ENCODE data around the gene BEST1. TPM values are rescaled to one million over a fixed set of nuclear protein-coding genes. Genes with fewer than 3 reads are reported as not detected.
A peak's percentile ranks its signal among the peaks of the same experiment; 100 is the strongest.

BEST1 gene
- total and polyA plus RNA-seq, 4 donors: 3.5 to 8.0 (median 4.0) TPM

- WGBS, 2 donors: 93 to 96% methylated on average over 16 to 19 of the region's 19 CpGs
- ATAC-seq (ENCODE audit: low FRiP score): no peak
- no peaks in the 10 kb centered on the region for H3K36me3 ChIP-seq (ENCODE audit: control insufficient read depth in 1 of 2, insufficient read depth in 2 of 2, low read length in 1 of 2)
Measured at GRCh38 chr11:61907282-61907681, 42.9 kb upstream of the BEST1 start.

GRCh38 chr11:61907871-61908729 is 42.1 kb upstream of the BEST1 start:
- DNase-seq: peak; percentile 40 to 67
- intact Hi-C loops (cut with DNase I): no loop called here
- H3K4me3 ChIP-seq (ENCODE audit: low read length in 2 of 2): no peak overlapping the region
- H3K27ac ChIP-seq (ENCODE audit: low read depth in 1 of 2, low read length in 2 of 2): no peak overlapping the region
- no peaks in the 10 kb centered on the region for H3K9me3 ChIP-seq (ENCODE audit: control insufficient read depth, low read length)
- ATAC-seq (ENCODE audit: low FRiP score): no peak
- no peaks in the 10 kb centered on the region for H3K36me3 ChIP-seq (ENCODE audit: control insufficient read depth in 1 of 2, insufficient read depth in 2 of 2, low read length in 1 of 2)
- H3K4me1 ChIP-seq (ENCODE audit: control insufficient read depth in 1 of 2, insufficient read depth in 2 of 2, low read length in 2 of 2): no peaks in the 10 kb centered on the region
- no peaks in the 10 kb centered on the region for H3K27me3 ChIP-seq (ENCODE audit: control insufficient read depth in 1 of 2, insufficient read depth in 2 of 2, low read length in 1 of 2)
- whole genome bisulfite sequencing, 2 donors: 92 to 93% methylated on average over 21 of the region's 21 CpGs

More at GRCh38 chr11:61907282-61907681, 42.9 kb upstream of the BEST1 start:
- H3K27ac ChIP-seq (ENCODE audit: low read depth in 1 of 2, low read length in 2 of 2): no peak overlapping the region
- no peak overlapping the region for H3K4me3 ChIP-seq (ENCODE audit: low read length in 2 of 2)
- no peaks in the 10 kb centered on the region for H3K27me3 ChIP-seq (ENCODE audit: control insufficient read depth in 1 of 2, insufficient read depth in 2 of 2, low read length in 1 of 2)
- intact Hi-C loops (cut with DNase I): no loop called here
- H3K4me1 ChIP-seq (ENCODE audit: control insufficient read depth in 1 of 2, insufficient read depth in 2 of 2, low read length in 2 of 2): no peaks in the 10 kb centered on the region
- H3K9me3 ChIP-seq (ENCODE audit: control insufficient read depth, low read length): no peaks in the 10 kb centered on the region
- DNase-seq: peak in 1 of 2 donors; percentile 30

- Histone ChIP-seq H3K27ac (ENCODE audit: low read depth in 1 of 2, low read length in 2 of 2) (no peak overlapping the region), H3K9me3 (ENCODE audit: control insufficient read depth, low read length) (no peaks in the 10 kb centered on the region), H3K27me3 (ENCODE audit: control insufficient read depth in 1 of 2, insufficient read depth in 2 of 2, low read length in 1 of 2) (no peaks in the 10 kb centered on the region), H3K36me3 (ENCODE audit: control insufficient read depth in 1 of 2, insufficient read depth in 2 of 2, low read length in 1 of 2) (no peaks in the 10 kb centered on the region), H3K4me3 (ENCODE audit: low read length in 2 of 2) (no peak overlapping the region), H3K4me1 (ENCODE audit: control insufficient read depth in 1 of 2, insufficient read depth in 2 of 2, low read length in 2 of 2) (no peaks in the 10 kb centered on the region)
- WGBS, 2 donors: 46 to 56% methylated on average over 10 of the region's 10 CpGs
- DNase-seq (peak; percentile 80 to 88), ATAC-seq (ENCODE audit: low FRiP score) (no peak)
- intact Hi-C loops (cut with DNase I): no loop called here
Measured at GRCh38 chr11:61908730-61909316, 41.3 kb upstream of the BEST1 start.

- intact Hi-C loops (cut with DNase I): no loop called here
- Histone ChIP-seq H3K4me1 (ENCODE audit: control insufficient read depth in 1 of 2, insufficient read depth in 2 of 2, low read length in 2 of 2) (no peaks in the 10 kb centered on the region), H3K27me3 (ENCODE audit: control insufficient read depth in 1 of 2, insufficient read depth in 2 of 2, low read length in 1 of 2) (no peaks in the 10 kb centered on the region), H3K9me3 (ENCODE audit: control insufficient read depth, low read length) (no peaks in the 10 kb centered on the region), H3K36me3 (ENCODE audit: control insufficient read depth in 1 of 2, insufficient read depth in 2 of 2, low read length in 1 of 2) (no peaks in the 10 kb centered on the region), H3K27ac (ENCODE audit: low read depth in 1 of 2, low read length in 2 of 2) (no peak overlapping the region), H3K4me3 (ENCODE audit: low read length in 2 of 2) (no peak overlapping the region)
- peak; percentile 58 to 74 for DNase-seq
- WGBS, 2 donors: 90% methylated on average over 13 of the region's 13 CpGs
- no peak for ATAC-seq (ENCODE audit: low FRiP score)
Measured at GRCh38 chr11:61910187-61911127, 39.7 kb upstream of the BEST1 start.

- ATAC-seq (ENCODE audit: low FRiP score) (no peak), DNase-seq (no peak)
- intact Hi-C loops (cut with DNase I): no loop called here
- Histone ChIP-seq H3K4me1 (ENCODE audit: control insufficient read depth in 1 of 2, insufficient read depth in 2 of 2, low read length in 2 of 2) (no peaks in the 10 kb centered on the region), H3K4me3 (ENCODE audit: low read length in 2 of 2) (no peak overlapping the region), H3K27ac (ENCODE audit: low read depth in 1 of 2, low read length in 2 of 2) (no peak overlapping the region), H3K36me3 (ENCODE audit: control insufficient read depth in 1 of 2, insufficient read depth in 2 of 2, low read length in 1 of 2) (no peaks in the 10 kb centered on the region), H3K9me3 (ENCODE audit: control insufficient read depth, low read length) (no peaks in the 10 kb centered on the region), H3K27me3 (ENCODE audit: control insufficient read depth in 1 of 2, insufficient read depth in 2 of 2, low read length in 1 of 2) (no peaks in the 10 kb centered on the region)
- 86 to 87% methylated on average over 7 of the region's 7 CpGs for WGBS, 2 donors
Measured at GRCh38 chr11:61911128-61911700, 38.9 kb upstream of the BEST1 start.

- no peak overlapping the region for H3K27ac ChIP-seq (ENCODE audit: low read depth in 1 of 2, low read length in 2 of 2)
- ATAC-seq (ENCODE audit: low FRiP score): no peak
- H3K9me3 ChIP-seq (ENCODE audit: control insufficient read depth, low read length): no peaks in the 10 kb centered on the region
- no peak overlapping the region for H3K4me3 ChIP-seq (ENCODE audit: low read length in 2 of 2)
- intact Hi-C loops (cut with DNase I): no loop called here
- no peaks in the 10 kb centered on the region for H3K27me3 ChIP-seq (ENCODE audit: control insufficient read depth in 1 of 2, insufficient read depth in 2 of 2, low read length in 1 of 2)
- 85 to 86% methylated on average over 17 of the region's 17 CpGs for WGBS, 2 donors
- H3K36me3 ChIP-seq (ENCODE audit: control insufficient read depth in 1 of 2, insufficient read depth in 2 of 2, low read length in 1 of 2): no peaks in the 10 kb centered on the region
- no peaks in the 10 kb centered on the region for H3K4me1 ChIP-seq (ENCODE audit: control insufficient read depth in 1 of 2, insufficient read depth in 2 of 2, low read length in 2 of 2)
- peak in 1 of 2 donors; percentile 68 for DNase-seq
Measured at GRCh38 chr11:61911701-61912529, 38.2 kb upstream of the BEST1 start.

GRCh38 chr11:61912530-61912898 is 37.6 kb upstream of the BEST1 start:
- Histone ChIP-seq H3K27ac (ENCODE audit: low read depth in 1 of 2, low read length in 2 of 2) (no peak overlapping the region), H3K4me3 (ENCODE audit: low read length in 2 of 2) (no peak overlapping the region), H3K27me3 (ENCODE audit: control insufficient read depth in 1 of 2, insufficient read depth in 2 of 2, low read length in 1 of 2) (no peaks in the 10 kb centered on the region), H3K36me3 (ENCODE audit: control insufficient read depth in 1 of 2, insufficient read depth in 2 of 2, low read length in 1 of 2) (no peaks in the 10 kb centered on the region), H3K4me1 (ENCODE audit: control insufficient read depth in 1 of 2, insufficient read depth in 2 of 2, low read length in 2 of 2) (no peaks in the 10 kb centered on the region), H3K9me3 (ENCODE audit: control insufficient read depth, low read length) (no peaks in the 10 kb centered on the region)
- 90 to 93% methylated on average over 6 of the region's 6 CpGs for WGBS, 2 donors
- intact Hi-C loops (cut with DNase I): no loop called here
- ATAC-seq (ENCODE audit: low FRiP score): no peak
- peak; percentile 52 to 76 for DNase-seq

Measured in aorta (tissue), 5 donors.